Vagina (tissue), 2 donors: ENCODE measurements around the gene PIP4K2C. TPM values are rescaled to one million over a fixed set of nuclear protein-coding genes. Genes with fewer than 3 reads are reported as not detected.

ENCODE experiments used
- DNase-seq, 2 donors: peaks; one replicate each; pipeline ENCODE4 v3.0.0-alpha.2; 2017; ENCODE audit errors: extremely low spot score in 2 of 2
- H3K27ac ChIP-seq: fragments of 200-600 bp; sonication (generic); one replicate; pipeline ENCODE4 v1.5.1; 2019
- H3K27me3 ChIP-seq: fragments of 200-600 bp; sonication (generic); one replicate; pipeline ENCODE4 v1.5.1; 2019
- H3K36me3 ChIP-seq, 2 donors: fragments of 200-600 bp; sonication (generic); one replicate each; pipeline ENCODE4 v1.5.1; 2017 to 2019
- H3K4me1 ChIP-seq: fragments of 200-600 bp; sonication (generic); one replicate; pipeline ENCODE4 v1.5.1; 2019
- H3K4me3 ChIP-seq, 2 donors: fragments of 200-600 bp; sonication (generic); 1 replicate in 1 of 2; 2 replicates in 1 of 2; pipeline ENCODE4 v1.5.1; 2016 to 2019
- H3K9me3 ChIP-seq: fragments of 200-600 bp; sonication (generic); one replicate; pipeline ENCODE4 v1.5.1; 2019
- POLR2A ChIP-seq, 2 donors: fragments of 450-650 bp; IDR thresholded peaks; one replicate each; pipeline ENCODE4 v1.6.1; 2017; ENCODE audit warnings: antibody characterized with exemption in 2 of 2, mild to moderate bottlenecking in 2 of 2, moderate library complexity in 2 of 2
- POLR2AphosphoS5 ChIP-seq, 2 donors: sonication (generic); formaldehyde crosslinking; IDR thresholded peaks; one replicate each; pipeline ENCODE4 v1.9.0; 2017; ENCODE audit warnings: antibody characterized with exemption in 2 of 2, mild to moderate bottlenecking in 2 of 2, low read depth in 1 of 2; ENCODE audit not compliant: insufficient read depth in 1 of 2
- intact Hi-C: fragments of 100-400 bp; cut with DNase I; formaldehyde crosslinking; loops from one replicate; pipeline ENCODE4 v1.15.1; 2023
- total RNA-seq: library from RNA; depleted of rRNA; stranded (reverse); fragments of >200 nt; gene quantifications from one replicate; pipeline ENCODE4 v1.2.3, GENCODE V29; 2016
- TF ChIP-seq, protein P1 (sequence below), 3 experiments: fragments of 450-650 bp in 2 of 3; fragments of 200-600 bp in 1 of 3; sonication (generic) in 1 of 3; IDR thresholded peaks; one replicate each; pipeline ENCODE4 v1.5.1; 2017 to 2019; ENCODE audit warnings: antibody characterized with exemption in 3 of 3, mild to moderate bottlenecking in 2 of 3, moderate library complexity in 2 of 3

PIP4K2C gene
- total RNA-seq, 1 donor from 2014 or later, result 16.7 TPM

DNA sequence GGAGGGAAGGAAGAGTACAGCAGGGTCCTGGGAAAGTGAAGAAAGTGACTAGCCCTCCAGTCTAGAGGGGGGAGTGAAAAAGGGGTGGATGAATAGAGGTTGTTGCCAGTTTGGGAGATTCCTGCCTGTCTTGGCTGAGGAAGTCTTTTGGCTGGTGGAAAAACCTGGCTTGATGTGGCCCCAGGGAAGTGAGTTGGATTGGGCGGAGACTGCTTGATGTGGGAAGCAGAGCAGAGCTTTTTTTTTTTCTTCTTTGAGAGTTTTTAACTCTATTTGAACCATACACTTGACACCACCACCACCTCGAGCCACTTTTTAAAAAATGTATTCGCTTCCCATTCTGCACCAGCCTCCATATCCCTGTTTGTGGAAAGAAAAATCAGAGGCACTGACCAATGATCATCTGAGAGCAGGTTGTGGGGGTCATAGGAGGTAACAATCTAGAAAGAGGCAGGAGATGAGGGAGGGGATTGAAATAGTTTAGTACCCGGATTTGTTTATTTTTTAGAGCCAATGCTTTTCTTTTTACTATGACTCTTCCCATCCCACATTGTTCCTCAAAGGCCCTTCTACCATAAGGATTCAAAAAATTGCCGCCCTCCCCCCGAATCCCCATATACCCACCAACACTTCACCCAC lies 12.9 kb downstream of the PIP4K2C start:
- H3K4me3 ChIP-seq, result peak overlapping the region; percentile 64 to 76

DNA sequence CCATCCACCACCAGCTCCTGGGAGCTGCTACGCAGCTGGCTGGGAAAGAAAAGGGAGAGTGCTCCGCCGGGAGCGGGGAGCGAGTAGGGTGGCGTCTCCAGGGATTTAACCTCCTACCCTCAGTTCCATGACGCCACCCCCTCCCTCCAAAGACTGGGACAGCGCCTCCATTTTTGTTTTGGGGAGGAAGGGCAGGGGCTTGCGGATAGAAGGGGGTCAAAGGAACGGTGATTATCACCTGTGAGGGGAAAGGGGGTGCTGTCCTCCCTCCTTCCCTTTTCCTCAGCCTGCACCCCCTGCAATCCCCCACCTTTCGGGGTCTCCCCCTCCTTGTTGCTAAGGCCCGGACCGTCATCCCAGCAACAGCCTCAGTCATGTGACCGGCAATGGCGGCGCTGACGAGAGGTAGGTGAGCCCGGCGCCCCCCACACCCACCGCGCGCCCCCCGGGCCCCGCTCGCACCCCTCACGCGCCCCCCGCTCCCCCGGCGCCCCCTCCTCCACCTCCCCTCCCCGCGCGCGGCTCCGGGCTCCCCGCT lies 13.5 kb downstream of the PIP4K2C start, which contains the start of gene DTX3:
TSS of gene DTX3 (plus strand) at position 371 of the 538 bp plus-strand sequence. CDS start 1,694 bp downstream, outside the sequence.
- Histone ChIP-seq H3K4me1 (peaks cover 26% of the 10 kb centered on the region), H3K9me3 (no peaks in the 10 kb centered on the region), H3K4me3 (peak within 1 kb of the TSS; percentile 64 to 76), H3K27ac (peak within 1 kb of the TSS; percentile 99), H3K27me3 (no peaks in the 10 kb centered on the region), H3K36me3 (peaks cover 0 to 20% of the 10 kb centered on the region in 2 donors)
- DNase-seq, result no peak
- intact Hi-C loops, result loop anchor here (2.0 kb wide), 1 partner anchor 84 kb away; the partner anchor contains the start of gene DDIT3
- TF ChIP-seq POLR2AphosphoS5 (IDR thresholded peaks at IDR 0.05; ENCODE audit: insufficient read depth in 1 of 2, low read depth in 1 of 2), result peak in 1 of 2 donors; percentile 39
- no peak for TF ChIP-seq POLR2A (IDR thresholded peaks at IDR 0.05)

More for the DNA sequence above, 12.9 kb downstream of the PIP4K2C start:
- no peaks in the 10 kb centered on the region for H3K9me3 ChIP-seq
- H3K36me3 ChIP-seq, result peaks cover 0 to 26% of the 10 kb centered on the region in 2 donors
- no peak for DNase-seq
- intact Hi-C loops, result loop anchor here (2.0 kb wide), 1 partner anchor 83 kb away; the partner anchor contains the start of gene DDIT3
- H3K27ac ChIP-seq, result peak overlapping the region; percentile 99
- peaks cover 26% of the 10 kb centered on the region for H3K4me1 ChIP-seq
- TF ChIP-seq, protein P1, sequence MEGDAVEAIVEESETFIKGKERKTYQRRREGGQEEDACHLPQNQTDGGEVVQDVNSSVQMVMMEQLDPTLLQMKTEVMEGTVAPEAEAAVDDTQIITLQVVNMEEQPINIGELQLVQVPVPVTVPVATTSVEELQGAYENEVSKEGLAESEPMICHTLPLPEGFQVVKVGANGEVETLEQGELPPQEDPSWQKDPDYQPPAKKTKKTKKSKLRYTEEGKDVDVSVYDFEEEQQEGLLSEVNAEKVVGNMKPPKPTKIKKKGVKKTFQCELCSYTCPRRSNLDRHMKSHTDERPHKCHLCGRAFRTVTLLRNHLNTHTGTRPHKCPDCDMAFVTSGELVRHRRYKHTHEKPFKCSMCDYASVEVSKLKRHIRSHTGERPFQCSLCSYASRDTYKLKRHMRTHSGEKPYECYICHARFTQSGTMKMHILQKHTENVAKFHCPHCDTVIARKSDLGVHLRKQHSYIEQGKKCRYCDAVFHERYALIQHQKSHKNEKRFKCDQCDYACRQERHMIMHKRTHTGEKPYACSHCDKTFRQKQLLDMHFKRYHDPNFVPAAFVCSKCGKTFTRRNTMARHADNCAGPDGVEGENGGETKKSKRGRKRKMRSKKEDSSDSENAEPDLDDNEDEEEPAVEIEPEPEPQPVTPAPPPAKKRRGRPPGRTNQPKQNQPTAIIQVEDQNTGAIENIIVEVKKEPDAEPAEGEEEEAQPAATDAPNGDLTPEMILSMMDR (IDR thresholded peaks at IDR 0.05), result no peak
- TF ChIP-seq POLR2A (IDR thresholded peaks at IDR 0.05), result no peak
- TF ChIP-seq POLR2AphosphoS5 (IDR thresholded peaks at IDR 0.05; ENCODE audit: insufficient read depth in 1 of 2, low read depth in 1 of 2), result peak in 1 of 2 donors; percentile 74
- H3K27me3 ChIP-seq, result no peaks in the 10 kb centered on the region

DNA sequence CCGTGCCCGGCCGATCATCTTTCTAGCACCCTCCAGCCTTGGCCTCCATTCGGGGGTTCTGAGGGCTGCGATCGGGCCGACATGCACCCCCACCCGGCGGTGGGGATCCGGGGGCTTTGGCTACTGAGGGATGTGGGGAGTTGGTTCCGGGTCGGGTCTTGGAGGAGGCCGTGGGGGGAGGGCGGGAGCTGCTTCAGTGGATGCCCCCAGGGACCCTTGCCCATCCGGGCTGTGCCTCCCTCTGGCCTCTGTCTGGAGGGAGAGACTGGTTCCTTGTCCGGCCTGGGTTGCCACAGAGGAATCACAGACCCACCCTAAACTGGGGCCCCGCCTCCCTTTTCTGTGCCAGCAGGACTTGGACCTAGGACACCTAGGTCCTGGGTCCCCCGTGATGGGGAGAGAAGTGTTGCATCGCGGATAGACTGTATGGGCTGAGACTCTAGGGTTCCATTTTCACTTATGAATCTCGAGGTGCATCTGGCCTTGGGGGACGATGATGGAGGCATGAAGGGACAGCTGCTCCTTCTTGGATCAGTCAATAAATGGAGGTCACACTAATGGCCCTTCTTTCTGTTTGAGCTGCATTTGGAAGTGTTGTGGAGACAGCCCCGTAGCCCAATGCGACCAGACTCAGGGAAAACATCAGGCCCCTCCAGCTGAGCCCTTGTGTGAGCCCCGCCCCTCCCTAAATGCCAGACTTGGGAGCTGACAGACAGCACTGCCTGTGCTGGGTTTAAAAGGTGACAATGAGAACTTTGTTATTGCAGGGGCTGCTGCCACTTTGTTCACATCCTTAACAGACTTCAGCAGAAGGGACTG lies 14.2 kb downstream of the PIP4K2C start:
- TF ChIP-seq POLR2A (IDR thresholded peaks at IDR 0.05) (no peak), POLR2AphosphoS5 (IDR thresholded peaks at IDR 0.05; ENCODE audit: insufficient read depth in 1 of 2, low read depth in 1 of 2) (no peak)
- TF ChIP-seq, protein P1 (IDR thresholded peaks at IDR 0.05), result no peak
- Histone ChIP-seq H3K9me3 (no peaks in the 10 kb centered on the region), H3K4me1 (peaks cover 26% of the 10 kb centered on the region), H3K36me3 (peaks cover 0 to 13% of the 10 kb centered on the region in 2 donors), H3K27ac (peak overlapping the region; percentile 99), H3K4me3 (peak overlapping the region; percentile 64 to 76), H3K27me3 (no peaks in the 10 kb centered on the region)
- DNase-seq, result no peak
- intact Hi-C loops, result loop anchor here (2.0 to 5.0 kb wide), 2 partner anchors 84 to 1992 kb away; partner anchors contain the start of genes DDIT3 and SLC16A7

DNA sequence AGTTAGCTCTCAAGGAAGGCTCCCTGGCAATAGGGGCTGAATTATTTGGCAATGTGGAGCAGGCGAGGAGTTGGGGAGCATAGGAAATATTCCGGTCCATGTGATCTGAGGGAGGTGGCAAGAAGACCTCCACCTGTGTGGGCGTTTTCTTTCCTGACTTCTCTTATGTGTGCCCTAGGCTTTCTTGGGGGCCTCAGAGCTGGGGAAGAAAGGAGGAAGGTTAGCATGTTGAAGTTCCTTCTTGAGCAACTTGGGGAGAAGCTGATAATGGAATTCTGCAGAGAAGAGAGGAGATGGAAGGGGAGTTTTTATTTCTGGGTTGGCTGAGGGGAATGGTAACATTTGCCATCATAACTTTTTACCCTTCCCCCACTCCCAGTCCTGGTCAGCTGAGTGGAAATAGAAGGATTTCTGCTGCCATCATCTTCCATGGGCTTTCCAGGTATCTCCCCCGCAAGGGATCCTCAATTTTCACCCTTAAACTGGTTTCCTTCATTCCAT lies 14.9 kb downstream of the PIP4K2C start:
- no peaks in the 10 kb centered on the region for H3K9me3 ChIP-seq
- intact Hi-C loops, result loop anchor here (2.0 to 5.0 kb wide), 2 partner anchors 85 to 1991 kb away; partner anchors contain the start of genes DDIT3 and SLC16A7
- no peaks in the 10 kb centered on the region for H3K27me3 ChIP-seq
- TF ChIP-seq, protein P1 (IDR thresholded peaks at IDR 0.05), result no peak
- TF ChIP-seq POLR2AphosphoS5 (IDR thresholded peaks at IDR 0.05; ENCODE audit: insufficient read depth in 1 of 2, low read depth in 1 of 2) (no peak), POLR2A (IDR thresholded peaks at IDR 0.05) (no peak)
- peaks cover 0 to 7% of the 10 kb centered on the region in 2 donors for H3K36me3 ChIP-seq
- DNase-seq, result no peak
- H3K4me1 ChIP-seq, result peaks cover 28% of the 10 kb centered on the region
- H3K4me3 ChIP-seq, result peak overlapping the region; percentile 64 to 76
- H3K27ac ChIP-seq, result peak overlapping the region; percentile 99

DNA sequence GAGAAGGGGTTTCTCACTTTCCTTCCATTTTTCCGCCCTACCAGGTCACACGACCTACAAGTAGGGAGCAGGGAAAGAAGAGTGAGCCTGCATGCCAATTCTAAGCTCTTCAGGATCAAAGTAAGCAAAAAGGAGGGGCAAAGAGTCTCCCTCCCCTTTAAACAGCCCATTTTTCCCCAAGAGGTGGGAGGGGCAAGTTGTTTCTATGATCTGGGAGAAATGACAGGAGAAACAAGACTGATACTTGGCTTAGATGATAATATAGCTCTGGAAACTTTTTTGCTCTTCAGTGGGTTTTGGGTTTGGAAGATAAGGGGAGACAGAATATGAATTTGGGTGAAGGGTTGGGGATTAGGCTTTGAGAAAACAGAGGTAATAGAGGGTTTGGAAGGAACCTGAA lies 15.4 kb downstream of the PIP4K2C start:
- H3K4me1 ChIP-seq, result peaks cover 31% of the 10 kb centered on the region
- no peak for DNase-seq
- no peaks in the 10 kb centered on the region for H3K9me3 ChIP-seq
- intact Hi-C loops, result loop anchor here (5.0 kb wide), 1 partner anchor 1991 kb away; the partner anchor contains the start of gene SLC16A7
- no peak overlapping the region for H3K4me3 ChIP-seq
- no peaks in the 10 kb centered on the region for H3K27me3 ChIP-seq
- H3K36me3 ChIP-seq, result peaks cover 0 to 4% of the 10 kb centered on the region in 2 donors
- peak overlapping the region; percentile 99 for H3K27ac ChIP-seq
- TF ChIP-seq, protein P1 (IDR thresholded peaks at IDR 0.05), result no peak
- TF ChIP-seq POLR2A (IDR thresholded peaks at IDR 0.05), result no peak
- no peak for TF ChIP-seq POLR2AphosphoS5 (IDR thresholded peaks at IDR 0.05; ENCODE audit: insufficient read depth in 1 of 2, low read depth in 1 of 2)
